GM12878 (cell line): ENCODE data around the gene MAL.

Source experiments
- ATF3 ChIP-seq: IDR thresholded peaks from 2 replicates; pipeline ENCODE4 v1.6.1; 2011; ENCODE audit warnings: low read depth, mild to moderate bottlenecking, low read length, moderate library complexity, borderline replicate concordance; ENCODE audit errors: extremely low read depth
- CTCF ChIP-seq, 3 experiments: IDR thresholded peaks in 2 of 3; conservative IDR thresholded peaks in 1 of 3; 2 replicates each; pipeline ENCODE4 v1.5.1; 2011; ENCODE audit warnings: low read depth in 3 of 3, low read length in 3 of 3, mild to moderate bottlenecking in 3 of 3, control low read depth in 2 of 3, moderate library complexity in 2 of 3, inconsistent platforms in 1 of 3, mixed read lengths in 1 of 3; ENCODE audit not compliant: control insufficient read depth in 2 of 3, insufficient read depth in 1 of 3; ENCODE audit errors: extremely low read depth in 1 of 3
- EGR1 ChIP-seq, 2 experiments: IDR thresholded peaks; 1 replicate in 1 of 2; 2 replicates in 1 of 2; pipeline ENCODE4 v1.6.1; 2011 to 2012; ENCODE audit warnings: low read depth in 2 of 2, low read length in 2 of 2, borderline replicate concordance in 1 of 2, mild to moderate bottlenecking in 1 of 2, moderate library complexity in 1 of 2
- GABPA ChIP-seq: IDR thresholded peaks from 2 replicates; pipeline ENCODE4 v1.6.1; 2014; ENCODE audit warnings: antibody characterized with exemption, low read depth, mild to moderate bottlenecking, inconsistent platforms
- MXI1 ChIP-seq: fragments of 150-350 bp; IDR thresholded peaks from 2 replicates; pipeline ENCODE4 v1.6.1; 2011; ENCODE audit warnings: low read depth, mild to moderate bottlenecking, inconsistent platforms, low read length, improper control_type of control experiment
- POLR2A ChIP-seq: IDR thresholded peaks from 2 replicates; pipeline ENCODE4 v1.6.1; 2011; ENCODE audit warnings: low read depth, mild to moderate bottlenecking, low read length
- POLR2AphosphoS5 ChIP-seq: IDR thresholded peaks from 2 replicates; pipeline ENCODE4 v1.6.1; 2011; ENCODE audit warnings: mild to moderate bottlenecking, low read length, inconsistent platforms
- REST ChIP-seq: IDR thresholded peaks from 2 replicates; pipeline ENCODE4 v1.6.1; 2012; ENCODE audit warnings: mild to moderate bottlenecking, low read depth, low read length
- SMC3 ChIP-seq: IDR thresholded peaks from 2 replicates; pipeline ENCODE4 v1.6.1; 2011; ENCODE audit warnings: low read length, improper control_type of control experiment, borderline replicate concordance
- SUZ12 ChIP-seq: fragments of 200-600 bp; sonication (generic); IDR thresholded peaks from one replicate; pipeline ENCODE4 v1.6.1; 2018; ENCODE audit warnings: antibody characterized with exemption, mild to moderate bottlenecking; ENCODE audit not compliant: unreplicated experiment
- TCF12 ChIP-seq: IDR thresholded peaks from 2 replicates; pipeline ENCODE4 v1.6.1; 2011; ENCODE audit warnings: low read depth, mild to moderate bottlenecking, low read length
- YY1 ChIP-seq: IDR thresholded peaks from 2 replicates; pipeline ENCODE4 v1.6.1; 2011; ENCODE audit warnings: low read depth, mild to moderate bottlenecking, low read length
- TF ChIP-seq, protein P1 (sequence below): fragments of 450-650 bp; IDR thresholded peaks from 2 replicates; pipeline ENCODE4 v1.6.1; 2017; ENCODE audit warnings: mild to moderate bottlenecking, low read depth, inconsistent platforms; ENCODE audit not compliant: poor library complexity, severe bottlenecking
- TF ChIP-seq, protein P2 (sequence below): IDR thresholded peaks from 2 replicates; pipeline ENCODE4 v1.6.1; 2011; ENCODE audit warnings: borderline replicate concordance, low read depth, mild to moderate bottlenecking, moderate library complexity, mixed read lengths, low read length; ENCODE audit not compliant: insufficient read depth; ENCODE audit errors: extremely low read length

DNA sequence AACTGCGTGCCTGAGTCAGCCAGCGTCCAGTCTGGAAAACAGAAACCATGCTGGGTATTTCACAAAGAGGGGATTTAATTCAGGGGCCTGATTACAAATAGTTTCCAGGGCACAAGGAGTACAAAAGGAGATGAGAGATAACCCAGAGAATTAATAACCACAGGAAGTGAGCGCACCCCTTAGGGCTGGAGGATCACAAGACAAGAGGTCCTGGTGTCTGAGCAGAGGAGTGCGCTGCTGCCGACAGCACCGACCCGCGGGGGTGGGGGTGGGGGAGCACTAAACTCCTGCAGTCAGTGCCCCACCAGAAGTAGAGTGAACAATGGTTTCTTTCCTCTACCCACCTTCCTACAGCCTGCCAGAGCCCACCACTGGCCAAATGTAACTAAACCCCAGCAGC, 20.8 kb upstream of the MAL start:
- TF ChIP-seq MXI1 (no peak), TCF12 (no peak), SMC3 (no peak), GABPA (no peak), REST (no peak), POLR2AphosphoS5 (no peak), CTCF (IDR thresholded peaks at IDR 0.05 in 2 of 3, conservative IDR thresholded peaks at IDR 0.05 in 1 of 3; ENCODE audit: control insufficient read depth in 2 of 3, extremely low read depth in 1 of 3, insufficient read depth in 1 of 3, low read depth in 3 of 3, low read length in 3 of 3) (no peak), ATF3 (no peak), EGR1 (IDR thresholded peaks at IDR 0.05; ENCODE audit: borderline replicate concordance in 1 of 2, low read depth in 2 of 2, low read length in 2 of 2) (no peak), POLR2A (no peak), YY1 (no peak), SUZ12 (no peak)
- TF ChIP-seq, protein P1, sequence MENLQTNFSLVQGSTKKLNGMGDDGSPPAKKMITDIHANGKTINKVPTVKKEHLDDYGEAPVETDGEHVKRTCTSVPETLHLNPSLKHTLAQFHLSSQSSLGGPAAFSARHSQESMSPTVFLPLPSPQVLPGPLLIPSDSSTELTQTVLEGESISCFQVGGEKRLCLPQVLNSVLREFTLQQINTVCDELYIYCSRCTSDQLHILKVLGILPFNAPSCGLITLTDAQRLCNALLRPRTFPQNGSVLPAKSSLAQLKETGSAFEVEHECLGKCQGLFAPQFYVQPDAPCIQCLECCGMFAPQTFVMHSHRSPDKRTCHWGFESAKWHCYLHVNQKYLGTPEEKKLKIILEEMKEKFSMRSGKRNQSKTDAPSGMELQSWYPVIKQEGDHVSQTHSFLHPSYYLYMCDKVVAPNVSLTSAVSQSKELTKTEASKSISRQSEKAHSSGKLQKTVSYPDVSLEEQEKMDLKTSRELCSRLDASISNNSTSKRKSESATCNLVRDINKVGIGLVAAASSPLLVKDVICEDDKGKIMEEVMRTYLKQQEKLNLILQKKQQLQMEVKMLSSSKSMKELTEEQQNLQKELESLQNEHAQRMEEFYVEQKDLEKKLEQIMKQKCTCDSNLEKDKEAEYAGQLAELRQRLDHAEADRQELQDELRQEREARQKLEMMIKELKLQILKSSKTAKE: no peak
- TF ChIP-seq, protein P2, sequence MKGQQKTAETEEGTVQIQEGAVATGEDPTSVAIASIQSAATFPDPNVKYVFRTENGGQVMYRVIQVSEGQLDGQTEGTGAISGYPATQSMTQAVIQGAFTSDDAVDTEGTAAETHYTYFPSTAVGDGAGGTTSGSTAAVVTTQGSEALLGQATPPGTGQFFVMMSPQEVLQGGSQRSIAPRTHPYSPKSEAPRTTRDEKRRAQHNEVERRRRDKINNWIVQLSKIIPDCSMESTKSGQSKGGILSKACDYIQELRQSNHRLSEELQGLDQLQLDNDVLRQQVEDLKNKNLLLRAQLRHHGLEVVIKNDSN: no peak
